Jurkat, Clone E6-1 (cell line): ENCODE data around the gene HIGD2A. TPM values are rescaled to one million over a fixed set of nuclear protein-coding genes. Genes with fewer than 3 reads are reported as not detected.

Experiments
- DNase-seq: peaks from one replicate; pipeline ENCODE4 v3.0.0-alpha.2; 2011; ENCODE audit warnings: low read depth, low spot score
- H3K4me3 ChIP-seq: 2 replicates; pipeline ENCODE4 v1.5.1; 2011; ENCODE audit warnings: mild to moderate bottlenecking, low read length, control low read depth, moderate library complexity
- polyA plus RNA-seq: library from polyadenylated mRNA; unstranded; fragments of >200 nt; gene quantifications from one replicate; pipeline ENCODE4 v1.2.1, GENCODE V29; 2012; ENCODE audit warnings: missing spikeins; ENCODE audit not compliant: insufficient read length, insufficient read depth

The HIGD2A gene, protein sequence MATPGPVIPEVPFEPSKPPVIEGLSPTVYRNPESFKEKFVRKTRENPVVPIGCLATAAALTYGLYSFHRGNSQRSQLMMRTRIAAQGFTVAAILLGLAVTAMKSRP
- 97.7 TPM for polyA plus RNA-seq

DNA sequence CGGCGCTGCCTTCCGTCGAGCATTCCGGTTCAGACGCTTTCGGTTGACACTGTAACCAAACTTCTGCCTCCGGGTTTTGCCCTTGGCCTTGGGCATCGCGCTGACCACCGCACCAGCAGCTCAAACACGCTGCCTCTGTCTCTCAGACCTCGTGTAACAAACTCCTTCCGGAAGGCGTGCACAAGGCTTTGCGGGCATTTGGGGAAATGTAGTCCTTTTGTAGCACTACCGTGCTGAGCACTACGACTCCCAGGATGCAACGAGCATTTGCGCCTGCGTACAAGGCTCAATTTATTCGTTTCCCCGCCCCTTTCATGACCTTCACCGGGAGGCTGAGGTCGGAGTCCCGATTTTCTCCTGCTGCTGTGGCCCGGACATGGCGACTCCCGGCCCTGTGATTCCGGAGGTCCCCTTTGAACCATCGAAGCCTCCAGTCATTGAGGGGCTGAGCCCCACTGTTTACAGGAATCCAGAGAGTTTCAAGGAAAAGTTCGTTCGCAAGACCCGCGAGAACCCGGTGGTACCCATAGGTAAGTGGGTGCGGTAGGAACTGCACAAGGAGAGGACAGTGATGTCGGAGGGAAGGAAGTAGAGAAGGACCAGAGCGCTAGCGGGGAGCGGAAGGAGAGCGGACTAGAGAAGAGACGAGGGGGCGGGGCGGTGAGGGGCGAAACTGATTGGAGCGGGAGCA is at the start of gene HIGD2A, which contains the start of gene NOP16:
Gene HIGD2A, plus strand, starts transcription at position 308 of the 691 bp plus-strand sequence. Its CDS starts 69 bp downstream, at position 377.
Gene NOP16, minus strand, starts transcription at position 155 of the 691 bp plus-strand sequence. Its CDS starts 59 bp downstream, at position 96.
- H3K4me3 ChIP-seq = peak within 1 kb of the TSS; percentile 82
- DNase-seq = peak; percentile 98

DNA sequence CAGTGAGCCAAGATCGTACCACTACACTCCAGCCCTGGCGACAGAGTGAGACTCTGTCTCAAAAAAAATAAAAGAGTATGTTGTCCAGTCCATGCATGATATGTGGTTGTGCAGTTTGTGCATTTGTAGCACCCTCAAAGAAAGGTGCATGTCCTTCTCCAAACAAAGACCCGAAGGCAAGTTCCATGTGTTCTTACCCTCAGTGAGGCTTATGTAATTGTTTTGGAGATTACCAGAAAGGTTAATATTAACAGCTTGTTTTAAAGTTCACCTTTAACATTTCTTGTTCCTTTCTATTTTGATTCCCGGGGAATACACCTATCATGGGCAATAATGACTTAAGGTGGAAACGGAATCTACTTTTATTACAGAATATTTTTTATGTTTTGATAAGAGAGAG is 49.2 kb upstream of the HIGD2A start:
- no peak overlapping the region for H3K4me3 ChIP-seq
- DNase-seq = no peak

DNA sequence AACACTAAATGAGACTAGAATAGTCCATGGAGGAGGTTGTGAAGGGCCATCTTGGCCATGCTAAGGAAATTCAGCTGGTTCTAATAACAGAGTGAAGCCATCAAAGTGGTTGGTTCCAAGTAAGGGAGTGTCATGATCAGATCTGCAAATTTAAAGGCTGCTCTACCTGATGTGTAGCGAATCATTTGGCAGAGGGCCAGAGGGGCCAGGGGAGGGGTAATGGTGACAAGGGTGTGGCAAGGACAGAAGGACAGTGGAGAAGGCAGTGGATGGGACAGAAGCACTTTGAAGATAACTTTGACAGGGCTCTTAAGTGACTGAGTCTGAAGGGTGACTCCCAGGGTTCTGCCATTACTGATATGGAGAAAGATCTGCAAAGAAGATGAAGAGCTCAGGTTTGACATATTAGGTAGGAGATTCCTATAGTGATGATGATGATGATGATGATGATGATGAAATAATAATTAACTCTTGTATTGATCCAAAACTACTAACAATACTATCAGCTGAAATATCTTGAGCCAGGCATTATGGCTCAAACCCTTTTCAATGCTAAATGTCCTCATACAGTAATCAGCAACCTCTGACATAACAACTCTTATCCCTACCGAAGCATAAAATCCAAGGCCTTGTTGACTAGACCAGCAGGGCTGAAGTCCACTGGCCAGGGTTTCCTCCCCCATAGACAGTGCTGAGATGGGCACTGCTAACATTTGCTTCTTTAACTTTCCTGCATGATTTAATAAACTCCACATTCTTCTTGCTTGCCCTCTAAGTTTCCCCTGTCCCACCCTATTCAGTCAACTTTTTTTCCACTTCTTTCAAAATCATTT is 47.0 kb upstream of the HIGD2A start:
- H3K4me3 ChIP-seq = no peak overlapping the region
- no peak for DNase-seq

DNA sequence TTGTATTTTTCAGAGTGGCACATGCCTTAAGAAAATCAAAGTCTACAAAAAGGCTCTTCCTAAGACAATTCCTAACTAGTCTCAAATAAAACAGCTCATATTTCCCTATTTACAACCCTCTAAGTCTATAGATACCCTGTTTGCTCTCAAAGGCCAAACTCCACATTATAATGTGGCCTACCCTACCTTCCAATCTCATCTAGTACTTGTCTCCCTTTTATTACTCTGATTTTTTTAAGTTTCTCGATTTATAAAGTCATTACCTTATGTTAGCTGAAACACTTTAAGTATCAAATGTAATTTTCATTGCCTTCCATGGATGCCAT is 46.4 kb upstream of the HIGD2A start:
- no peak for DNase-seq
- H3K4me3 ChIP-seq = no peak overlapping the region

DNA sequence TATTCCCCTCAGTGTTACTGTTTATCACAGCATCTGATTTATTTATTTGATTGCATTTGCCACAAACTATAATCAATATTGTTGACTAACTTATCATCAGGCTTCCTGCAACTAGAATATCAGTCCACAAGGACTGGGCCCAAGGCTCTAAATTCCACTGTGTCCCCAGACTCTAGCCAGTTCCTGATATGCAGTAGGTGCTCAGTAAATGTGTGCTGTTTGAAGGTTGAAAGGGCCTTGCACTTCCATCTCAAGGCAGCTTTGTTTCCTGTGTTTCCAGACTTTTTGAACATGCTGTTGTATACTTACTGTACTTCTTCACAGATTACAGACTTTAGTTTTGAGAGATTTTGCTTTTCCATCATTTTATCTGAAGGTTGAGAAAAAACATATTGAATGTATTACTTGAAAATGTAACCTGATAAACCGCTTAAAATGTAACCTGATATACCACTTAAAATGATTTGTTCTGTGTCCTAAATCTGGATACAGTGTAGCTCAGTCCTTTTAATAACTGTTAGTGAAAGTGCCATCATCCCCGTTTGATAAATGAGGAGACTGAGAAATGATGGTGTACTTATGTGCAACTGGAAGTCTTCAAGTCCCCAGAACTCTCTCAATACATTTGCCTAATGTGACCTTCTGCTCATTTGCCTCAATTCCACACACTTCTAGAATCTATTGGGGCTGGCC is 45.6 kb upstream of the HIGD2A start:
- no peak overlapping the region for H3K4me3 ChIP-seq
- DNase-seq = no peak

DNA sequence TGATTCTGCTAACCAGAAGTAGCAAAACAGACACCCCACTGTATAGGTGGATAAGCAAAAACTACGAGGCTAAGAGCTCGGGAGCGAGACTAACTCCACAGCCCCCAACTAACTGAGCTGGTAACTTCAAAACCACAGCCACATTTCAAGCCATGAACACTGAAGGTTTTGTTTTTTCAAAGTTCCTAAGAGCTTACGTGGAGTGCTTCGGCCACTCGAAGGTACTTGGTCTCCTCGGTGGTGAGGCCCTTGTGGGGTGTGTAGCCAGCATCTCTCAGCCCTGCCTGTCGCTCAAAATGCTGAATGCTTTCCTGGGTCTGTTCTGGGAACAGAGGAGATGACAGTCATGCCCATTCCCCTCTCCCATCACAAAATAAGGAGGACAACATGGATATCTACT is 38.1 kb upstream of the HIGD2A start:
- DNase-seq = no peak
- no peak overlapping the region for H3K4me3 ChIP-seq

DNA sequence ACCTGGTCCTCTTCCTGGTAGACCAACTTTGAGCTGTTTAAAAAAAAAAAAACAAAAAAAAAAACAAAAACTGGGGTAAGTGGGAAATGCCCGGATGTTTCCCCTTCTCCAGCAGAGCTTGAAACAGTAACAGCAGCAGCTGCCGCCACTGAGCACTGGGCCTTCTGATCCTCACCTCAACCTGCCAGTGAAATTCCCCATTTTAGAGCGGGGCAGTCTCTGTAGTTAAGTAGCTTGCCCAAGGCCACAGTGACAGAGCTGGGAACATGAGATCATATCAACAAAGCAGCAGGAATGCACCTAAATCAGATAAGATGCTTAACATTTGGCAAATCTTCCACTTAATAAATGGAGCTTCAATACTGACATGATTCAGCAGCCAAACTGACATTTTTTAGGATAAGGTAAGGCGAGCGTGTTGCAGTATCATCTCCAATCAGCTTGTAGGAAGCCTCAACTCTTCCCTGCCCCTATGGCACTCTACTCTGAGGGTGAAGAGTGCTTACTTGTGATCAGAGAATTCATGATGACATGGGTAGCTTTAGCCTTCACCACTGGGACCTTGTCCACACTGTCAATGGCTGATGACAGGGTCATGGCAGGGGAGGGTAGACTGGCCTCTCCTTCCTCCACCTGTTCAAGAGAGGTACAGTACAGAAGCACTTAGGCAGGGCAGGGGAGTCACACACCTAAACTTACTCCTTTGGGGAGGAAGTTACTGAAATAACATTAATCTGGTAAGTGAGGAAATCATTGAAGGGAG is 36.3 kb upstream of the HIGD2A start:
- no peak for DNase-seq
- no peak overlapping the region for H3K4me3 ChIP-seq

DNA sequence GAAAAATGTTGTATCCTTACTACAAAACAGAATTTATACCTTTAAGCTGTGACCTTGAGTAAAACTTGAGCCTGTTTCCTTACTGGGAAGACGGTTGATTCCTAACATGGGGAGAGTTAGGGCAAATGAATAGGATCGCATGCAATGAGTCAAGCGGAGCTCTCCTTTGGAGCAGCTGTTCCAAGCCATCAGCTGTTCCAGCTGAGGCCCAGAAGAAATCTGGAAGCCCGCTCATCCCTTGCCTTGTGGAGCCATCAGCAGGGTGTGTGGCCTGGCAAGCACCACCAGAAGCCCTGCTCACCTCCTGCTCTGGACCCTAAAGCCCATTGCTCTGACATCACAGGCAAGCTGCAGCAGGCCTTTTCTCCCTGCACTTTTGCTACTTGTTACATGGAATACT is 35.0 kb upstream of the HIGD2A start:
- H3K4me3 ChIP-seq = no peak overlapping the region
- DNase-seq = no peak

DNA sequence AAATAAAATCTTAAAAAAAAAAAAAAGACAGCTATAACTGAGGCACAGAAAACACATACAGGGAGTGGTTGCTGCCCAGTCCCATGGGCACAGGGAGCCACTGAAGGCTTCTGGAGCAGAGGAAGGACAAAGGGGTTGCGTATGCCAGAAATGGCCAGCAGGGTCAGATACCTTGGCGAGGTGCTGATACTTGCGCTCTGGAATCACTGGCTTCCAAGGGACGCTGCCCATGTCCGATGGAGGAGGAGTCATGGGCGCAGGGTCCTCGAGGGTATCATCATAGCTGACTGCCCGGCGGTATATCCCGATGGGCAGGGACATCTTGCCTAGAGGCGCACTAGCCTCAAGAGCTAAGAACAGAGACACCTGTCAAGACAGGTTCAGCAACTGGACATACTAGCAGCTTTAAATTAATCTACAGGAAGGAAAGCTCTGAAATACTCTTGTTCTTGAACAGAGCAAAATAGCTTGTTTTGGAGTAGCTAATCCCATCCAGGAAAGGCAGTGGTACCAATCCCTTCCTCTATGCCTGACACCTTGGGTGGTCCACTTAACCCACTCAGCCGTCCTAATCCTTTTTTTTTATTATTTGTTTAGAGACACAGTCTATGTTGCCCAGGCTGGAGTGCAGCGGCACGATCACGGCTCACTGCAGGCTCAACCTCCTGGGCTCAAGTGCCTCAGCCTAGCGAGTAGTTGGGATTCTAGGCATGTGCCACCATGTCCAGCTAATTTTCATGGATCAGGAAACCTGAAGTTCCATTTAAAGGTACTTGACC is 33.0 kb upstream of the HIGD2A start:
- DNase-seq = no peak

DNA sequence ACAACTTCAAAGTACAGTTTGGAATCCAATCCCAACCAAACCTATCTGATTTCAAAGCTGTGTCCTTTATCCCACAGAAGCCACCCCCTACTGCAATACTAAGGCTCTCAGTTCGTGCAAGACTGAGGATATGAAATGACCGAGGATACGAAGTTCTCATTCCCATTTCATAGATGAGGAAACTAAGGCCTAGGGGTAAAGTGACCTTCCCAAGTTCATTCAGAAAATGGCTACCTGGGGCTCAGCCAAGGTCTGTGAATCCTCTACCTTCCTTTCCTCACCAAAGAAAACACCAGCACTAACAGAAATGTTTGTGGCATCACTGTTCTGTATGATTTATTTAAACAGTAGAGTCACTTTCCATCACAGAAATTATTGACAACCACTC is 32.4 kb upstream of the HIGD2A start:
- DNase-seq = no peak

More for the DNA sequence above, 33.0 kb upstream of the HIGD2A start:
- no peak overlapping the region for H3K4me3 ChIP-seq

DNA sequence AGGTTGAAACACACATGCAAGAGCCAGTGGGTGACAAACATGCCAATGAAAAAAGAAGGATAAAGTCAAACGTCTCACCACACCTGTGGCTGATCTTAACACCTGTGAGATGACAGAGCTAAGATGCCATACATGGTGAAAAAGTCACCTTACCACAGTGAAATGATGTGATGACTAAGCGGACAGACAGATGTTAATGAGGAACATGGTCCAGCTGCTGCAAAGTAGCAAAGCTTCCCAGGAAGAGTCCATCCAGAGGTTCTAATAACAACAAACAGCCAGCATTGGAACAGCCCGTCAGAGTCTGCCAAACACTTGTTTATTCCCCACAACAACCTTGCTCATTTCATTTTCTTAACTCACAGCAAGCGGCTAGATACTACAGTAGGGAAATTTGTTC is 28.9 kb upstream of the HIGD2A start:
- H3K4me3 ChIP-seq = no peak overlapping the region
- DNase-seq = no peak

More for the DNA sequence above, 32.4 kb upstream of the HIGD2A start:
- no peak overlapping the region for H3K4me3 ChIP-seq

DNA sequence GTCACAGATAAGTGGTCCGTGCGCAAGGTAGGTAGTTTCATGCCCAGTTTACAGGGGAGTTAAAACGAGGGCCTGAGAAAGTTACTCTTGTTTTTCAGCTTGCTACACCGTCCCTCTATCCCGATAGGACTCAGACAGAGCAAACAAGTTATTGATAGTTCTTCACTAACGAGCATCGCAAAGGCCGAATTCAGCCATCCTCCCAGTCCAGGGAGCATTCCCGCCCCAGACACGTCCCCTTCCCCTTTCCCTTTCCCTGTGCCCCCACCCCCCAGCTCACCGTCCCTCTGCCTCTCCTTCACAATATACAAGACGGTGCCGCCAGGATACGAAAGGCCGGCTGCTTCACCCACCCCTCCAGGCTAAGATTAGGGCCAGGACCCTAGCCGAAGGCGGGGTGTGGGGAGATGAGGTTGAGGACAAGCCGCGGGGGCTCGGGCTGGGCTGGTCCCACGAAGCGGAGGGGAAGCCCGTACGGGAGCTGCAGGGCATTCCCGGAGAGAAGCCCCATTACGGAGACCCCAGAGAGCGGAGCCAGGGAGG is 27.6 kb upstream of the HIGD2A start:
- no peak for DNase-seq
- H3K4me3 ChIP-seq = peak overlapping the region; percentile 89

DNA sequence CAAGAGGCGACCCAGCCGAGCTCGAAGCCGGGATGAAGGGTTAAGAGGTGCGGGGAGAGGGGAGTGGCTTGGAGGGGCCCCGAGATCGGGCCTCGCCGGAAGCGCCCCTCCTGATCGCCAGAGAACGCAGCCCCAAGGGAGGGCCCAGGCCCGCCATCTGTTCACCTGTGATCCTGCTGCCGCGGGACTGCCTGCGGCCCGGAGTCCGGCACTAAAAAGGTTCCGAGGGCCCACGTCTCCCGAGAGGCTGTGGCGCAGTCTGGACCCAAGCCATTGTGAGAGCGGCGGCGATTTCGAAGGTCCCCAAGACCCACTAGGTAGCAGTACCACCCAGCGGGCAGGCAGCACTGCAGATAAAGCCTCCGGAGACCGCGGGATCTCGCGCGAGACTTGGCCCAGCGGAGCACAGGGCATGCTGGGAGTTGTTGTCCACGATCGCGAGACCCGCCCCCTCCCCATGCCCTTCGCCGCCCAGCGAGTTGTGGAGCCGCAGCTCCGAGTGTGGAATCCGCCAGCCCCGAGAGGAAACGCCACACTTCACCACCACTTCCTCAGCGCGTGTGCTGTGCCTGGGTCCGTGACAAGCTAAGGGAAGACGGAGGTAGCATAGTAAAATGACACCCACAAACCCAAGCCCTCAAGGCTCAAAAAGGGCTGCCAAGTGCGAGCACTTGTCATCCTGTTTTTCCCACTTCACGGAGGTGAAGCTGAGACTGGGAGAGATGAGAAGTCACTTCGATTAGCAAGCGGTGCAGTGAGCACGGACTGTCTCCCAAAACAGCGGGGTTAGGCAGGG is 26.9 kb upstream of the HIGD2A start, which contains the start of gene KIAA1191:
Gene KIAA1191, minus strand, starts transcription at position 328 of the 796 bp plus-strand sequence. CDS start 2,256 bp downstream, outside the sequence.
- H3K4me3 ChIP-seq = peak within 1 kb of the TSS; percentile 89

DNA sequence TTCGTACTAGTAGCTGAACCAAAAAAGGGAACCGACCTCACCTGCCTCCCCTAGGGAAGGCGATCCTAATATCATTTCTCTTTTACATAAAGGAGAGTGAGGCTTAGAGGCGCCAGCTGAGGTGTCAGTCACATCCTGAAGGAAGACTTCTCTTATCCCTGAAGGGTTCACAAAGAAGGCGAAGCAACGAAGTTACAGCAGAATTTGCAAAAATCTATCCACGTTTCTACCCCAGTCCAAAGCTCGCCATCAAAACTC is 26.4 kb upstream of the HIGD2A start:
- DNase-seq = no peak
- peak overlapping the region; percentile 89 for H3K4me3 ChIP-seq

More for the DNA sequence above, 26.9 kb upstream of the HIGD2A start, which contains the start of gene KIAA1191:
- peak; percentile 91 for DNase-seq

DNA sequence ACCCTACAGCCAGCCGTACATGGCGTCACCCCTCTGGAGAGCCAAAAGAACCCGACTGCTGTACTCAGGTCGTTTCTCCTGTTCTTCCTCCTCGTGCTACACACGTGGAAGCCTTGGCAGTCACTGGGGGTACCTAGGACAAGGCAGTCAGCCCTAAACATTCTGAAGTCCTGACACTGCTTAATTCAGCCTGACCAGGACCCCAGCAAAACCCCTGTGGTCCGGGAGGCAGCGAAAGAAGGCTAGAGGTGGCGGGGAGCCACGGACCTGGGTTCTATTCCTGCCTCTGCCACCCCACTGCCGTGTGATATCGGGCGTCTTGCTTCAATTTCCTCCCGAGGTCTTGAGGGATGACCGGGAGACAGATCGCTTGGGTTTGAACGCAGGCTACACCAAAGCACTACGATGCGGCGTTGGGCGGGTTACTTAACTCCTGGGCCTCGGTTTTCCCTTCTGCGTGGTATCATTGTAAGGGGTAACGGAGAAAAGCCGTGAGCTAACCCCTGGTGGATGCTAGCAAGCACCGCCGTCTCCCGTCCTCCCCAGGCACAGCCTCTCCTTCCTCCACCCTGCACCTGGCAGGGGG is 23.7 kb upstream of the HIGD2A start:
- peak overlapping the region; percentile 45 for H3K4me3 ChIP-seq
- no peak for DNase-seq

DNA sequence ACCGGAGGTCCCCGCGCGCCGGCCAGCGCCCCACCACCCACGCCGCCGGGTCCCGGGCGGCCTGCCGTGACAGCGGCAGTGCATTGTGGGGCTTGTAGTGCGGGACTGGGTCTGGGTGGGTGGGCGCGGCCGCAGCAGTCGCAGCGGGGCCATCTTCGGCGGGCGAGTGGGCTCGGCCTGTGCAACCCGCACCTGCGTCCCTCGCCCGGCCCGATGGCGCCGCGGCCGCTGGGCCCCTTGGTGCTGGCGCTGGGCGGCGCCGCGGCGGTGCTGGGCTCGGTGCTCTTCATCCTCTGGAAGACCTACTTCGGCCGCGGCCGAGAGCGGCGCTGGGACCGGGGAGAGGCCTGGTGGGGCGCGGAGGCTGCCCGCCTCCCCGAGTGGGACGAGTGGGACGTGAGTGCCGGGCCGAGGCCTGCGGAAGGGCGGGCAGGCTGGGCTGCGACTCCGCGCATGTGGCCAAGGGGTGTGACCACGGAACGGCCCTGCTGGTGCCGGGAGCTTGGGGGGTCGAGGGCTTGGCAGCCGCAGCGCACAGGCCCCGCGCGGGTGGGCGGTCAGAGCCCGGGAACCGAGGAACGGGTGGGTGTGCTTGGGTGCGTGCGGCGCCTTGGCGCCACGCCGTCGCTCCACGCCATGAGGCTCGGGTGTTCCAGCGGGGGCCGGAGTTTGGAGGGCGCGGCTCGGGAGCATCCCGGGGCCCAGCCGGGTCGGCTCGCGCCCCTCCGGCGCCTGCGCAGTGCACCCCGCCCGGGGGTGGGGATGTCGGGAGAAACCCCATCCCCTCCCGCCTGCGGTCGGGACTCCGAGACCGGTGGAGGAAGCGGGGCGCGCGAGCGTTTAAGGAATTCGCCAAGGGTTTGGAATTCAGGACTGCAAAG is 23.0 kb upstream of the HIGD2A start, which contains the start of gene ARL10:
Gene ARL10, plus strand, starts transcription at position 137 of the 881 bp plus-strand sequence. Its CDS starts 77 bp downstream, at position 214.
- DNase-seq = no peak
- H3K4me3 ChIP-seq = peak within 1 kb of the TSS; percentile 45
